COR-L47 (cell line): Measurements from ENCODE around the gene HEMK1.

ENCODE experiments used
- DNase-seq: peaks from one replicate; lab custom pipeline; 2025; lab: John Stamatoyannopoulos, UW

The HEMK1 gene

DNA sequence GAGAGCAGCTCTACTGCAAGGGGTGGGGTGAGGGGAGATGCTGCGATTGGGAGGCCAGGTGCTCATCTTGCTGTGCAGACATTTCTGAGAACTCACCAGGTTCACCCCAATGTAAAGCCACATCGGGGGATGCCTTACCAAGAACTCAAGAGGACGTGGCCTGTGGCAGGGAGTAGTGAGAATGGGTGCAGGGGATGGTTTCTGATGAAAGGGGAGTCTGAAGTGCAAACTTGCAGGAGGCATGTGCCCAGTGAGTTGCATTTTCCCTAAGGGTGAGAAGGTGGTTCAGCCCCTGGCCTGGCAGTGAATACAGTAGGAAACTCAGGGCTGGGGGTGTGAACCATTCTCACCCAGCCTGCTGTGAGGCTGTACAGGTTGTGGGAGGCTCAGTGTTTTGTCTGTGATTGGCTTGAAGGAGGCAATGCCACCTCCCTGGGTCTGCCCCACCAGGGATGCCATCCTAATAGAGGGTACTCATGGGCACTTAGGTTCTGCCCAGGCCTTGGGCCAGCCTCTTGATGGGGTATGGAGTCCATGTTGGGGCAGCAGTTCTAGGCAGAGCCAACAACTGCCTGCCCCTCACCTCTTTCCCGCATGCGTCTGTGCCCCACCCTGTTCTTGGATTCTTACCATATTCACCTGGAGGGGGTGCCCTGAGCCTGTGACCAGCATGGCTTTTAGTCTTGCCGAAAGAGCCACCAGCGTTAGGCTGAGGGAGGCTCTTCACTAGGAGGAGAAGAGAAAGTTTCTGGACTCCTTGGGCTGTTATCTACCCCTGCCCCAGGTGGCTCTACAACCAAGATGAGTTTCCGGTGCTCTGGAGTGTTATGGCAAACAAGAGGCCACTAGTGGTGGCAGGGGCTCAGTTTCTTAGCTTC is 4.5 kb downstream of the HEMK1 start:
- DNase-seq = no peak

GRCh38 chr3:50574444-50574831 is 5.1 kb downstream of the HEMK1 start:
- DNase-seq = no peak

GRCh38 chr3:50575372-50575771 is 6.0 kb downstream of the HEMK1 start:
- DNase-seq = no peak

DNA sequence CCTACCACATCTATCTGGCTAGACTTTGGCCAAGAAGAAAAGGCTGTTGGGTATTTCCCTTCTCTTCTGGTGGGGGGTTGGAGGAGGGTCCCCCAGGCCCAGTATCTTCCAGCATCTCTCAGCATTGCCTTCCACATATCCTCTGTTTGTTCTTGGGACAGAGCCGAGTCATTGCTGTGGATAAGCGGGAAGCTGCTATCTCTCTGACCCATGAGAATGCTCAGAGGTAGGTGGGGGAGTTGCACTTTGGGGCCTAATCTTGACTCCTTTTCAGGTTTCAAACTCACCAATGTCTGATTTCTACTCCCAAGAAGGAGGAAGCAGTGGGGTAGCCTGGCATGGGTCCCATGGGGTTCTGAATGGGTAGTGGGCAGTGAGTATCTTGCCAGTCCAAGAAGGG is 8.0 kb downstream of the HEMK1 start:
- DNase-seq = no peak

DNA sequence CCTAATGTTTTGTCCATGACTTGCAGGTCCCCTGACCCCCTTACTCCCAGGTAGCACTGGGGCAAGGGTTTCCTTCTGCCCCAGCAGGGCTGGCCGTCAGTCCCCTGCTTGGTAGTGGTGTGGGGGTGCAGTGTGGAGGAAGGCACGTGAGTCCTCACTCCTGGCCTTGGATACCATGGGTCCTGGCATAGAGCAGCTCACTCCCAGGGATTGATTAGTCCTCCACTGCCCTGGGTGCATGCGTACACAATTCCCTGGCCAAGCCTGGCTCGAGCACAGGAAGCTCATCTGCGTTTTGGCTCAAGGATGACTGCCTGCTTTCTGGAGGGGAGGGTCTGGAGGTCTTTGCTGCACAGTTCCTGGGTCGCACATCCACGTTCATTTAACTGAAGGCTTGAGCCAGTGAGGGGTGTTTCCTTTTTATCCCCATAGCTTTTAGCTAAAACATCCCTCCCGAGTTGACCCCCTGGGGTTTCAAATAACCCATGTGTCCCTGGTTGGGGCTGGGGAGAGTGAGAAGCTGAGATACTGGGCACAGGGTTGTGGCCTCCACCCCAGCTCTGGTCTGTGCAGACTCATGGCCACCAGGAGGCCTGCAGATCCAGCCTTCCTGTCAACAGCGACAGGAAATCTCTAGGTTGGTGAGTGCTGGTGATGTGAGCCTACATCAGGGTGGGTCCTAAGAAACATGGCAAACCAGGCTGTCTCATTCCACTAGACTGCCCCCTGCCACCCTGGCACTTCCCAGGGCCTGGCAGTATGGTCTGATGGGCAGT is 11.5 kb downstream of the HEMK1 start:
- no peak for DNase-seq

DNA sequence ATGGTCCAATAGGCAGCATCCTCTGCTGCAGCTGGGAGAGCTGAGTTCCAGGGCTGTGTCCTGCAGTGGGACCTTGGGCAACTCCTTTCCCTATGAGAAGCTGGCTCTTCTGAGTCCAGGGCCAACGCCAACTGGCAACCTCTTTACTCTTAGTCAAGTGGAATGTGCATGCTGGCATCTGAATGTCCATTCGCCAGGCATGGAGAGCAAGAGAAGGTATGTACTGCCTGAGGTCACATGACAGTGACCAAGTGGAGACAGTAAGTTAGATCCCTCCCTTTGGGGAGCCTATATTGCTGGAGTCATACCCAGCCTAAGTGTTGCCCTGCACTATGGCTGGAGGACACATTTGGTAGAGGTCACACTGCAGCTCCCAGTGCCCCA is 12.1 kb downstream of the HEMK1 start:
- DNase-seq = no peak

DNA sequence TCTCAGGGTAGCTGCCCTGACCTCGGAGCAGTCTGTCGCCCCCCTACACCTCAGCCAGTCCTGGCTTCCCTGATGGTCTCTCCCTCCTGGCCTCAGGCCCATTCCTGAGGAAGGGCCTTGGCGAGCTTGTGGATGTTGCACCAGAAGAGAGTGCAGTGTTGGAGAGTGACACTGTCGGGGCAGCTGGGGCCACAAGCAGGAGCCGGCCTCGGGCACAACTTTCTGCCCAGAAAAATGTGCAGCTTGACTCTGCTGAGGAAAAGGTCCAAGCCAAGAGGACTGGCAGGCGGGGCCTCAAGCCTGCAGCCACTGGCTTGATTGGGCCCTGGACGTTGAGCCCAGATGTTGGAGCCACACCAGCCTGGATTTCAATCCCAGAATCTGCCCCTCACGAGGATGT is 12.8 kb downstream of the HEMK1 start:
- DNase-seq = no peak

DNA sequence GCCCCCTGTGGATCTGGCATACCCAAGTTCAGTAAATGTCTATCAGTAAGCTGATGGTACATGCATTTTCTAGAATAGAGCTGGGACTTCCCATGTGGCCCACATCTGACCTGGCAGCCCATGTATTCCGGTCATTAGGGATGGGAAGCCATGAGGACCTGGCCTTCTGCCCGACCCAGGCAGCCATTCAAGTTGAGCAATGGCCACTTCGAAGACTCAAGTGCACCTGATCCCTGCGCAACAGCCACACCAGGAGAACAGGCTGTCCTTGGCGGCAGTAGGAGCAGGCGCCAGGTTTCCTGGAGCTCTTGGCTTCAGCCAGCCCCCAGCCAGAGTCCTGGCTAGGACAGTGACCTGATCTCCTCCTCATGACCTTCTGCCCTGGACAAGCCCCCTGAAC is 14.6 kb downstream of the HEMK1 start:
- DNase-seq = no peak

GRCh38 chr3:50584391-50584790 is 15.1 kb downstream of the HEMK1 start:
- DNase-seq = no peak

DNA sequence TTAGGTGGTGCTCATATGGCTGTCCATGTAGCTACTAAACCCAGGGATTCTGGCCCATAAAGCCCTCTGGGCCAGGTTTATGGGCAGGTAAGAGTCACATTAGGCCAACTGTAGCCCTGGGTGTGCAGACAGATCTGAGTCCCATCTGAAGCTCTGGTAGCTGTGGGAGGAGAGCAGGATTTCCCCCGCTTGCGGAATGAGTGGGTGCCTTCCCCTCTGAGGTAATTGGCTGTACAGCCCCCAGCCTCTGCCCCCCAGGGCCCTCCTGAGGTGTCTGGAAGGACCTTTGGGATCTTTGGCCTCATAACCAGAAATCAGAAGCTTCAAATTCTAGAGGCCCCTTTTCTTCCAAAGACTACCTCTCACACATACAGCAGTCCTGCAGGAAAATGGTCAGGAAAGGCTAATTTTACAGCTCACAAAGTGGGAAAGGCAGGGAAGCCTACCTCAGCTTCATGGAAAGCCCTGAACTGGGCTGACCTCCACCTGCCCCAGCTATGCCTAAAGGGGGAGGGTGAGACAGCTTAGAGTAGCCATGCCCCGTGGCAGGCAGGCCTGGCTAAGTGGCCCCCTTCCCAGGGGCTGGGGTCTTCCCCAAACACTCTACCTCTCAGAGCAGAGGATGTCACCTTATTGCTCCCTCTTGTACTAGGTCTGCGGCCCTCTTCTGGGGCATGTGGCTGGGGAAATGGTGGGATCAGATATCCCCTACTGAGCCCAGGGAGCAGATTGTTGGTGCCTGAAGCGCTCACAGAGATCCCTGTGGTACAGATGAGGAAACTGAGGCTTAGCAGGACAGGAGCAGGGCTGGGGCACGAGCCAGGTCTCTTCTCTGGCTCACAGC is 16.8 kb downstream of the HEMK1 start:
- DNase-seq = no peak

GRCh38 chr3:50586763-50587070 is 17.4 kb downstream of the HEMK1 start:
- DNase-seq = no peak

DNA sequence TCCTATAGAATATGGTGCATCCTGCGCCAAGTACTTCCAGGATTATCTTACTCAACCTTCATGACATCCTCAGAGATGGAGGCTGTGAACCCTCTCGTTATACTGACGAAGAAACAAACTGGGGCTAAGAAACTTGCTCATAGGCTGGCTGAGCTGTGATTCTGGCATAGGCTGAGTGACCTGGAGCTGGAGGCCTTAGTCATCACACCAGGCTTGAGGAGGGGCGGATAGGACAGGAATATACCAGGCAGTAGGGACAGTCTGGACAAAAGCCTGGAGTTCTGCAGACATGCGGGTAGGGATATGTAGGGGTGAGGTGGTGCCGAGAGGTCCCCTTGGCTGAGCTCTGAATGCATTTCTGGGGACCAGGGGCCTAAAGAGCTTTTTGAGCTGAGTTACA is 18.1 kb downstream of the HEMK1 start:
- DNase-seq = no peak

DNA sequence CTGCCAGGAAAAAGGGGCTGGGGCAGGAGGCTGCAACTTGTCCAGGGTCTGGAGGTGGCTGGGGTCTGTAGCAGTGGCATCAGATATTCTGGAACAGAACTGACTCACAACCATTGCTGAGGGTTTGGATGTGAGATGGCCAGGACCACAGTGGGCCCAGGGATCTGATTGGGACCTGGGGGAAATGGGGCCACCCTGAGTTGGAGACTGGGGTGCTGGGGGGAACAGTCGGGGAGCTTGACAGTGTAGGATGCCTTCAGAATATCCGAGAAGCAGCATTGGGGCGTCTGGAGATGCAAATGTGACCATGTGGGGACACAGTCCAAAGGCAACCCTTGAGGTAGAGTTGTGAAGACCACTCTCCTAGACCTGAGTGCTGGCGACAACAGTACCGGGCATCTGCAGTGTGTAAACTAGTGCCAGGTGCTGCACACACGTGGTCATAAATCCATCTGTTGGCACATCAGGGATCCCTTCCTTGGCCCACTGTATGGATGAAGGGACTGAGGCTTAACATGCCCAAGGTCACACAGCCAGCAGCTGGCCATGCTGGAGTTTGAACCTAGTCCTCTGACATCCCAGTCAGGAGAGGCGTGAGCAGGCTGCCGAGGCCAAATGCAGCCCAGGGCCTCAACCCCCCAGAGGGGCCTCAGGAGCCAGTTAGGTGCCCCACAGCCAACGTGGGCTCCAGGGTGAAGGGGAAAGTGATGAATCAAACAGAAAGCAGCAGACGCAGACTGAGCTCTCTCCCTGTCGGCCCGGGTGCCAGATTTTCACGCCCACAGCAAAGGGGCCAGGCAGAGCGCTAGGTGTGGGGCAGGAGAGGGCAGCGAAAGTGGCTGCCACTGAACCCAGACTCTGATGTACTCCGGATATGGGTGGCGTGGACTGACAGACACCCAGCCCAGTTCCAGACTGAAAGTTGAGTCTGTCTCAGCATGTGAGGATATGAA is 18.8 kb downstream of the HEMK1 start:
- no peak for DNase-seq

DNA sequence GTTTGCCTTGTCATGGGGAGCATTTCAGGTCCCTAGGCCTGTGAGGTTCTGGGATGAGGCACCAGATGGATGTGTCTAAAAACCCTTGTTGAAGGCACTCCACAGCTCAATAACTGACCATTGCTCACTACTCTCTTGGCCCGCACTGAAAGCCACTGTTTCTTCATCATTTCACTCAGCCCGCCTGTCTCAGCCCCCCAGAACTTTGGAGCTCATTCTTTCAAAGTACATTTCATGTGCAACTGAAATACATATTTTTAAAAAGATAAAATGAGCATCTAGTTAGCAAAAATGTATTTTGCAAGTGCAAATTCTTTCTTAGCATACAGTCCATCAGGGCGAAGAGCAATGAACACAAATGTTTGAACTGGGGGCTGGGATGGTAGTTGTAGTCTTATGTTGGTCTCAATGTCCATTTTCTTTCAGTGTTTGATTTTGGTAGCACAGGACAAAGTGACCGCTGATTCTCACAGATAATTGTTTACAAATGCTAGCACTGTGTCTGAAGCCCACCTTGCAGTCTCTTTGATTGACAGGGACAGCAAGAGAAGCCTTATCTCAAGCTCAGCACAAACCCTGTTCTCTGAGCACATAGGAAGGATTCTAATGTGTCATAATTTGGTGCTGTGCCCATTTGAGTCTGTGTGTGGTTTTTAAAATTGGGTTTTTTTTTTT is 19.6 kb downstream of the HEMK1 start:
- DNase-seq = no peak

GRCh38 chr3:50591196-50591741 is 21.9 kb downstream of the HEMK1 start:
- no peak for DNase-seq

GRCh38 chr3:50592568-50592967 is 23.2 kb downstream of the HEMK1 start:
- DNase-seq = no peak

DNA sequence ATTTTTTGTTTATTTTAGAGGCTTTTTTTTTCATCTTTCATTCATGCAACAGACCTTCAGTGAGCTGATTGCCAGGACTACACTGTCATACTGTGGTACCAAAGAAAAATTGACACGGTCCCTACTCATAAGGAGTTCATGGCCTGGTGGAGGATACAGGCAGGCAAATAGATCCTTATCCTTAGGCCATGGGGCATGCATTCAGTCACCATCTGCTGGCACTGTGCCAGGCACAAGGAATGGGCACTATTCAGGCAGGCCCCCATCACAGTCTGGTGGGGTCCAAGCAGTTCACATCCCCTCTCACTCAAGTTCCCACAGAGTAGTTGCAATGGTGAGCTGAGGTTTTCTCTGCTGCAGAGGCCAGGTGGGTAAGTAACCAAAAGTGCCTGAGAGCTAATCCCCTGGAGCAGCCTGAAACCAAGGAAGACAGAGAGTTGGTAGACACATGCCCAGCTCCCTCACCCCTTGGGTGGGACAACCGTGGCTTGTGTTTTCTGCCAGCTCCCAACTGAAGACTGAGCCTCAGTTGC is 25.0 kb downstream of the HEMK1 start:
- DNase-seq = no peak

- no peak for DNase-seq
These were observed 29.9 kb downstream of the HEMK1 start for GRCh38 chr3:50599115-50599715.

DNA sequence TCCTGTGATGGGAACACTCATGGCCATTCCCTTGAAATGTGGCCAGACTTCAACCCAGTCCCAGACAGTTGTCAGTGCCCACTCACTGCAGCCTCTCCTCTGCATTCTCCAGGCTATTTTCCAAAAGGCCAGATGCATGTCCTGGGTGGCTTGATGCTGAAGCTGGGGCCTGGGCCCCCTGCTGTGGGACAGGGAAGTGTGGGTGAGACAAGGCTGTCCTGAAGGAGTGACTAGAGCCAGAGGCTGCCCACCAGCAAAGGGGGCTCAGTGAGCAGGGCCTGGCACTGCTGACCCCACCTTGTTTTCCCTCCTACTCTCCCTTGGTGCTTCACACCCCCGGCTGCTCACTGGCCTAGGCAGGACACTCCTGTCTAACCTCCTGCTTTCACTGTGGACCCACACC is 30.4 kb downstream of the HEMK1 start:
- DNase-seq = no peak

DNA sequence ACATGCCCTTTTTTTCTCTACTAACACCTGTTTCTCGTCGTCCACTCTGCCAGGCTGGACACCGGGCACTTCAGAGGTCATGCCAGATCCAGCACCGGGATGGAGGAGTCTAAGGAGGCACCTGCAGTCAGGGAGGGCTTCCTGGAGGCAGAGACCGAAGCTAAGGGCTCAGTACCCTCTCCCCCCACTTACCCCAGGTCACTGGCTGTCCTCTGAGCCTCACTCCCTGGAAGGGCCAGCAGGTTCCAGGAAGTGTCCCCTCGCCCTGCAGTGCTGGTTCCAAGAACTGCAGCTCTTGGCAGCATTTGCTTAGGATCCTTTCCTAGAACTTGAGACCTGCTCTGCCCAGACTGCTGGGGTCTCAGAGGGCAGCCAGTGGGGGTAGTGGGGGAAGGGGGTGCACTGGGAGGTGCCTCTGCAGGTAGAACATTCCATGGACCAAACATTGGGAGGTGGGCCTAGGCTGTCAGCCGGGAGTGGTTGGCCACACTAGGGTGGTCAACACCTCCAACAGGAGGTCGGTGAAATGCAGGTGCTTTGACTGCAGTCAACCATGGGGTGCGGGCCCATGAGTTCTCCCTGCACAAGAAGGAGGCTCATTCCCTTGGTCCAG is 30.9 kb downstream of the HEMK1 start:
- DNase-seq = no peak
